HCT116 (cell line): ENCODE results near the gene GIN1.

Experiments
- EZH2 ChIP-seq: fragments of 200-600 bp; sonication (generic); IDR thresholded peaks from 2 replicates; pipeline ENCODE4 v1.6.1; 2017; ENCODE audit warnings: antibody characterized with exemption, mixed run types
- POLR2AphosphoS5 ChIP-seq: IDR thresholded peaks from 2 replicates; pipeline ENCODE4 v1.6.1; 2011; ENCODE audit warnings: mild to moderate bottlenecking, low read depth, low read length, moderate library complexity
- TF ChIP-seq, protein P1 (sequence below), 3 experiments: fragments of 200-600 bp in 1 of 3; sonication (generic) in 1 of 3; IDR thresholded peaks in 2 of 3; conservative IDR thresholded peaks in 1 of 3; 2 replicates each; pipeline ENCODE4 v1.5.1; 2012 to 2017; ENCODE audit warnings: low read depth in 2 of 3, low read length in 2 of 3, antibody characterized with exemption in 1 of 3, borderline replicate concordance in 1 of 3, control low read depth in 1 of 3, mild to moderate bottlenecking in 1 of 3, mixed read lengths in 1 of 3, mixed run types in 1 of 3, moderate library complexity in 1 of 3; ENCODE audit not compliant: insufficient read depth in 1 of 3

- TF ChIP-seq, protein P1, sequence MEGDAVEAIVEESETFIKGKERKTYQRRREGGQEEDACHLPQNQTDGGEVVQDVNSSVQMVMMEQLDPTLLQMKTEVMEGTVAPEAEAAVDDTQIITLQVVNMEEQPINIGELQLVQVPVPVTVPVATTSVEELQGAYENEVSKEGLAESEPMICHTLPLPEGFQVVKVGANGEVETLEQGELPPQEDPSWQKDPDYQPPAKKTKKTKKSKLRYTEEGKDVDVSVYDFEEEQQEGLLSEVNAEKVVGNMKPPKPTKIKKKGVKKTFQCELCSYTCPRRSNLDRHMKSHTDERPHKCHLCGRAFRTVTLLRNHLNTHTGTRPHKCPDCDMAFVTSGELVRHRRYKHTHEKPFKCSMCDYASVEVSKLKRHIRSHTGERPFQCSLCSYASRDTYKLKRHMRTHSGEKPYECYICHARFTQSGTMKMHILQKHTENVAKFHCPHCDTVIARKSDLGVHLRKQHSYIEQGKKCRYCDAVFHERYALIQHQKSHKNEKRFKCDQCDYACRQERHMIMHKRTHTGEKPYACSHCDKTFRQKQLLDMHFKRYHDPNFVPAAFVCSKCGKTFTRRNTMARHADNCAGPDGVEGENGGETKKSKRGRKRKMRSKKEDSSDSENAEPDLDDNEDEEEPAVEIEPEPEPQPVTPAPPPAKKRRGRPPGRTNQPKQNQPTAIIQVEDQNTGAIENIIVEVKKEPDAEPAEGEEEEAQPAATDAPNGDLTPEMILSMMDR (IDR thresholded peaks at IDR 0.05 in 2 of 3, conservative IDR thresholded peaks at IDR 0.05 in 1 of 3; ENCODE audit: borderline replicate concordance in 1 of 3, insufficient read depth in 1 of 3, low read depth in 2 of 3, low read length in 2 of 3) = no peak
- TF ChIP-seq EZH2 = no peak
- no peak for TF ChIP-seq POLR2AphosphoS5
Observed at GRCh38 chr5:103075442-103075841, 44.5 kb downstream of the GIN1 start.
